IMR-90 (cell line): Measurements from ENCODE around the gene ECHS1. TPM values are rescaled to one million over a fixed set of nuclear protein-coding genes. Genes with fewer than 3 reads are reported as not detected.

Experiments
- ATAC-seq: fragments of 200-7000 bp; cut with Tn5 transposase; 2 replicates; pipeline ENCODE4 v1.9.1; 2020; ENCODE audit warnings: low read depth, mild to moderate bottlenecking, moderate library complexity
- BruUV-seq: library from RNA; stranded (reverse); fragments of 400-500 nt; replicated peaks from 2 replicates; lab custom pipeline; 2021; lab: Mats Ljungman, UMichigan
- CTCF ChIA-PET: fragments of 300-600 bp; formaldehyde crosslinking; extraction: SDS; loops from one replicate; lab custom pipeline; 2021; ENCODE audit warnings: antibody characterized with exemption; lab: Yijun Ruan, JAX
- POLR2A ChIA-PET: fragments of 300-600 bp; sonication (Branson Sonifier 250); formaldehyde crosslinking; loops from one replicate; lab custom pipeline; 2022; ENCODE audit warnings: antibody characterized with exemption; ENCODE audit not compliant: unreplicated experiment; lab: Charles Lee
- DNase-seq: peaks from one replicate; pipeline ENCODE4 v3.0.0; 2013
- H2AFZ ChIP-seq: replicated peaks from 2 replicates; pipeline ENCODE3; 2013; ENCODE audit warnings: low read length, mild to moderate bottlenecking; ENCODE audit not compliant: poor library complexity
- H2AK5ac ChIP-seq: 2 replicates; pipeline ENCODE4 v1.6.1; 2013; ENCODE audit warnings: low read depth, low read length, inconsistent platforms
- H2AK9ac ChIP-seq: replicated peaks from 2 replicates; pipeline ENCODE3; 2013; ENCODE audit warnings: mild to moderate bottlenecking, low read depth, low read length, moderate library complexity; ENCODE audit not compliant: poor library complexity
- H2BK120ac ChIP-seq: 2 replicates; pipeline ENCODE4 v1.6.1; 2013; ENCODE audit warnings: low read depth, low read length, inconsistent platforms
- H2BK15ac ChIP-seq: 3 replicates; pipeline ENCODE4 v1.6.1; 2013; ENCODE audit warnings: low read depth, low read length, inconsistent platforms
- H2BK20ac ChIP-seq: 2 replicates; pipeline ENCODE4 v1.6.1; 2013; ENCODE audit warnings: low read depth, mild to moderate bottlenecking, inconsistent platforms, low read length, moderate library complexity
- H2BK5ac ChIP-seq: 2 replicates; pipeline ENCODE4 v1.6.1; 2013; ENCODE audit warnings: mild to moderate bottlenecking, low read depth, low read length, inconsistent platforms; ENCODE audit not compliant: poor library complexity, severe bottlenecking
- H3K14ac ChIP-seq: replicated peaks from 2 replicates; pipeline ENCODE4 v1.6.1; 2013; ENCODE audit warnings: low read depth, low read length, inconsistent platforms
- H3K18ac ChIP-seq: 2 replicates; pipeline ENCODE4 v1.6.1; 2013; ENCODE audit warnings: low read depth, low read length, control low read depth
- H3K23ac ChIP-seq: 2 replicates; pipeline ENCODE4 v1.6.1; 2013; ENCODE audit warnings: low read depth, low read length, inconsistent platforms
- H3K27ac ChIP-seq: 2 replicates; pipeline ENCODE4 v1.5.1; 2013; ENCODE audit warnings: mild to moderate bottlenecking, control low read depth, low read length; ENCODE audit not compliant: insufficient read depth
- H3K27me3 ChIP-seq: 2 replicates; pipeline ENCODE4 v1.6.1; 2013; ENCODE audit warnings: low read length; ENCODE audit not compliant: control insufficient read depth, insufficient read depth
- H3K36me3 ChIP-seq: 2 replicates; pipeline ENCODE4 v1.6.1; 2013; ENCODE audit warnings: low read length, mixed read lengths; ENCODE audit not compliant: control insufficient read depth, insufficient read depth
- H3K4ac ChIP-seq: 2 replicates; pipeline ENCODE4 v1.6.1; 2013; ENCODE audit warnings: low read depth, low read length, inconsistent platforms
- H3K4me1 ChIP-seq: 2 replicates; pipeline ENCODE4 v1.6.1; 2013; ENCODE audit warnings: low read length, mixed read lengths; ENCODE audit not compliant: control insufficient read depth, insufficient read depth
- H3K4me2 ChIP-seq: 2 replicates; pipeline ENCODE4 v1.6.1; 2013; ENCODE audit warnings: low read depth, mild to moderate bottlenecking, control low read depth, low read length, moderate library complexity
- H3K4me3 ChIP-seq: 2 replicates; pipeline ENCODE4 v1.5.1; 2013; ENCODE audit warnings: low read depth, mild to moderate bottlenecking, control low read depth, low read length, moderate library complexity; ENCODE audit not compliant: insufficient read depth
- H3K56ac ChIP-seq: 2 replicates; pipeline ENCODE4 v1.6.1; 2013; ENCODE audit warnings: low read length, inconsistent platforms; ENCODE audit not compliant: insufficient read depth; ENCODE audit errors: extremely low read depth
- H3K79me1 ChIP-seq, 2 experiments: 2 replicates each; pipeline ENCODE4 v1.6.1; 2013; ENCODE audit warnings: low read length in 2 of 2, inconsistent platforms in 1 of 2, low read depth in 1 of 2
- H3K9ac ChIP-seq: 2 replicates; pipeline ENCODE4 v1.6.1; 2013; ENCODE audit warnings: low read depth, low read length, control low read depth
- H3K9me1 ChIP-seq: 2 replicates; pipeline ENCODE4 v1.6.1; 2013; ENCODE audit warnings: low read length, inconsistent platforms; ENCODE audit not compliant: insufficient read depth
- H3K9me3 ChIP-seq: 2 replicates; pipeline ENCODE4 v1.6.1; 2013; ENCODE audit warnings: low read length; ENCODE audit not compliant: control insufficient read depth, insufficient read depth
- H4K20me1 ChIP-seq: 2 replicates; pipeline ENCODE4 v1.6.1; 2013; ENCODE audit warnings: low read length, inconsistent platforms; ENCODE audit not compliant: insufficient read depth
- H4K5ac ChIP-seq: 2 replicates; pipeline ENCODE4 v1.6.1; 2013; ENCODE audit warnings: mild to moderate bottlenecking, low read depth, low read length, control low read depth
- H4K8ac ChIP-seq, 2 experiments: 2 replicates each; pipeline ENCODE4 v1.6.1; 2013; ENCODE audit warnings: low read depth in 2 of 2, low read length in 2 of 2, control low read depth in 1 of 2, inconsistent platforms in 1 of 2
- H4K91ac ChIP-seq: 2 replicates; pipeline ENCODE4 v1.6.1; 2013; ENCODE audit warnings: low read depth, low read length, inconsistent platforms; ENCODE audit not compliant: insufficient read depth
- BHLHE40 ChIP-seq: fragments of 150-350 bp; IDR thresholded peaks from 2 replicates; pipeline ENCODE4 v1.6.1; 2016; ENCODE audit warnings: mild to moderate bottlenecking, low read depth, low read length
- CEBPB ChIP-seq: IDR thresholded peaks from 2 replicates; pipeline ENCODE4 v1.6.1; 2012; ENCODE audit warnings: low read depth, low read length, improper control_type of control experiment
- CHD1 ChIP-seq: IDR thresholded peaks from 2 replicates; pipeline ENCODE4 v1.6.1; 2012; ENCODE audit warnings: low read depth, low read length, improper control_type of control experiment
- MAFK ChIP-seq: IDR thresholded peaks from 2 replicates; pipeline ENCODE4 v1.6.1; 2012; ENCODE audit warnings: low read depth, low read length, improper control_type of control experiment
- MAZ ChIP-seq: IDR thresholded peaks from 2 replicates; pipeline ENCODE4 v1.6.1; 2012; ENCODE audit warnings: low read depth, mild to moderate bottlenecking, low read length, improper control_type of control experiment, moderate library complexity, borderline replicate concordance
- MXI1 ChIP-seq: IDR thresholded peaks from 2 replicates; pipeline ENCODE4 v1.6.1; 2012; ENCODE audit warnings: low read depth, mild to moderate bottlenecking, low read length, moderate library complexity, borderline replicate concordance
- NFE2L2 ChIP-seq: fragments of 150-350 bp; IDR thresholded peaks from 2 replicates; pipeline ENCODE4 v1.6.1; 2016; ENCODE audit warnings: low read depth, mild to moderate bottlenecking, low read length
- RAD21 ChIP-seq: IDR thresholded peaks from 2 replicates; pipeline ENCODE4 v1.6.1; 2012; ENCODE audit warnings: low read length, improper control_type of control experiment
- RCOR1 ChIP-seq: IDR thresholded peaks from 2 replicates; pipeline ENCODE4 v1.6.1; 2012; ENCODE audit warnings: mild to moderate bottlenecking, low read length, improper control_type of control experiment; ENCODE audit not compliant: insufficient replicate concordance
- RFX5 ChIP-seq: IDR thresholded peaks from 2 replicates; pipeline ENCODE4 v1.8.0; 2012; ENCODE audit warnings: low read depth, mild to moderate bottlenecking, low read length, moderate library complexity
- WGBS, 2 experiments: methylation state at CpG; one replicate each; pipeline versions ENCODE4 v1.1.5 to v1.1.7; 2013; ENCODE audit warnings: missing lambda C conversion rate in 2 of 2; ENCODE audit not compliant: insufficient read length in 1 of 2; ENCODE audit errors: extremely low coverage in 2 of 2; 5-methylcytosine and 5-hydroxymethylcytosine counted together
- dilution Hi-C: fragments of 300-500 bp; cut with HindIII; formaldehyde crosslinking; loops from one replicate; pipeline ENCODE4 v1.14.3; 2018; ENCODE audit warnings: low sequenced_read_pairs; ENCODE audit not compliant: unreplicated experiment
- in situ Hi-C: fragments of 300-500 bp; cut with MboI; formaldehyde crosslinking; loops from 3 replicates; pipeline ENCODE4 v1.14.3; 2019; ENCODE audit warnings: low sequenced_read_pairs, inconsistent platforms, mixed read lengths
- intact Hi-C: fragments of 100-400 bp; cut with micrococcal nuclease; formaldehyde crosslinking; loops from 2 replicates; pipeline ENCODE4 v1.10.0; 2022
- polyA plus RNA-seq, 3 experiments: library from polyadenylated mRNA; depleted of rRNA; stranded (reverse); fragments of >200 nt; gene quantifications; 2 replicates each; pipeline ENCODE4 v1.2.3, GENCODE V29; 2012; ENCODE audit warnings: low replicate concordance in 1 of 3
- total RNA-seq: library from RNA; depleted of rRNA; stranded (reverse); fragments of >200 nt; gene quantifications from 2 replicates; pipeline ENCODE4 v1.2.3, GENCODE V29; 2012
- TF ChIP-seq, protein P1 (sequence below): conservative IDR thresholded peaks from 2 replicates; pipeline ENCODE4 v1.5.1; 2012; ENCODE audit warnings: mild to moderate bottlenecking, low read depth, low read length, improper control_type of control experiment
- TF ChIP-seq, protein P2 (sequence below): fragments of 150-350 bp; IDR thresholded peaks from 2 replicates; pipeline ENCODE4 v1.6.1; 2017; ENCODE audit warnings: mild to moderate bottlenecking, antibody characterized with exemption, low read length, low read depth
- TF ChIP-seq, protein P3 (sequence below): fragments of 150-350 bp; IDR thresholded peaks from 2 replicates; pipeline ENCODE4 v1.6.1; 2016; ENCODE audit warnings: low read depth, mild to moderate bottlenecking, low read length, moderate library complexity, borderline replicate concordance

The ECHS1 gene
- total and polyA plus RNA-seq, 2 of the 4 experiments (the other 2 are of a cell fraction), result 60.8 to 84.2 TPM

DNA sequence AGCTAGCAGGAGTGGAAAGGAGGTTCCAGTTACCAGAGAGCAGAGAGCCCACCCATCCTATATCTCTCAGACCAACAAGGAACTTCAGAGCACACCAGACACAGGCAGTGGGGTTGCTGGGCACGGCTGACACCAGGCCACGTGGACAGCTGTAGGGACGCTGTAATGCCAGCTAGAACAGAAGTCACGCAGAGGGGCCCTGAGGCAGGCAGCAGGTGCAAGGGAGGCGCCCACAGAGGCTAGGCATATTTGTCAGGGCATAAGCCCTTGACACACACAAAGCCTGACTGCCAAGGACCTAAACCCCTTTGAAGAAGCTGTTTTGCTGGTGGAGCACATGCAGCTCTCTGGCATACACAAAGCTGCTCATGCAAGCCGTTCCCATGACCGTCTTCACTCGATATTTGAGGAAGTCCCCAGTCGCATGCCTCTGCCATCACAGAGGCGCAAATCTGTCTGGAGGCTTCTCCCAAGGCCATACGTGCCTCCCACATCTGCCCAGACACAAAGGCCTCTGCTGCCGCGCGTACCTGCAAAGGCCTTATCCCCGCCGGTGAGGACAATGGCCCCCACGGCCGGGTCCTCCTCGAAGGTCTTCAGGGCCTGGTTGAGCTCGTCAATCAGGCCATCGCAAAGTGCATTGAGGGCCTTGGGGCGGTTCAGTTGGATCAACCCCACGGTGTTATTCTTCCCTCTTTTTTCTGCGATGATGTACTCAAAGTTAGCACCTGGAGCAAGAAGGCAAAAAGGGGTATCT, 2.9 kb downstream of the ECHS1 start:
- POLR2A ChIA-PET, result no interaction called here

More for the DNA sequence above, 2.9 kb downstream of the ECHS1 start:
- Histone ChIP-seq H4K5ac (no peak overlapping the region), H3K27ac (no peak overlapping the region), H2AK5ac (no peak overlapping the region), H4K91ac (no peak overlapping the region), H2BK120ac (no peak overlapping the region), H3K36me3 (peaks cover 37% of the 10 kb centered on the region), H2BK20ac (no peak overlapping the region), H2BK5ac (no peak overlapping the region), H3K14ac (no peak overlapping the region), H3K4me1 (peaks cover 4% of the 10 kb centered on the region; the same call in 1 of the 2 replicates), H3K4me2 (no peak overlapping the region), H2AFZ (no peak overlapping the region), H3K18ac (no peak overlapping the region), H3K56ac (no peak overlapping the region), H3K4me3 (no peak overlapping the region), H3K4ac (no peak overlapping the region), H3K79me1 (peaks cover 6 to 12% of the 10 kb centered on the region in 2 experiments; a peak in 3 of 4 replicates), H3K9ac (no peak overlapping the region), H2BK15ac (no peak overlapping the region), H2AK9ac (peak overlapping the region; percentile 28), H3K23ac (no peak overlapping the region), H3K9me1 (no peaks in the 10 kb centered on the region), H4K8ac (no peak overlapping the region), H3K9me3 (no peaks in the 10 kb centered on the region), H3K27me3 (no peaks in the 10 kb centered on the region), H4K20me1 (no peaks in the 10 kb centered on the region)
- BruUV-seq, result no TSS peak
- ATAC-seq (no peak), DNase-seq (no peak)
- WGBS, 2 experiments, result 93% methylated on average over 17 of the region's 24 CpGs; no CpG with 5 or more reads in 1 of the 2 experiments
- dilution Hi-C loops, result no loop called here
- intact Hi-C loops, result loop anchor here (10.0 kb wide), 1 partner anchor 45 kb away; no protein-coding TSS in a partner anchor
- no peak for TF ChIP-seq MAFK
- TF ChIP-seq NFE2L2, result no peak
- TF ChIP-seq, protein P1, sequence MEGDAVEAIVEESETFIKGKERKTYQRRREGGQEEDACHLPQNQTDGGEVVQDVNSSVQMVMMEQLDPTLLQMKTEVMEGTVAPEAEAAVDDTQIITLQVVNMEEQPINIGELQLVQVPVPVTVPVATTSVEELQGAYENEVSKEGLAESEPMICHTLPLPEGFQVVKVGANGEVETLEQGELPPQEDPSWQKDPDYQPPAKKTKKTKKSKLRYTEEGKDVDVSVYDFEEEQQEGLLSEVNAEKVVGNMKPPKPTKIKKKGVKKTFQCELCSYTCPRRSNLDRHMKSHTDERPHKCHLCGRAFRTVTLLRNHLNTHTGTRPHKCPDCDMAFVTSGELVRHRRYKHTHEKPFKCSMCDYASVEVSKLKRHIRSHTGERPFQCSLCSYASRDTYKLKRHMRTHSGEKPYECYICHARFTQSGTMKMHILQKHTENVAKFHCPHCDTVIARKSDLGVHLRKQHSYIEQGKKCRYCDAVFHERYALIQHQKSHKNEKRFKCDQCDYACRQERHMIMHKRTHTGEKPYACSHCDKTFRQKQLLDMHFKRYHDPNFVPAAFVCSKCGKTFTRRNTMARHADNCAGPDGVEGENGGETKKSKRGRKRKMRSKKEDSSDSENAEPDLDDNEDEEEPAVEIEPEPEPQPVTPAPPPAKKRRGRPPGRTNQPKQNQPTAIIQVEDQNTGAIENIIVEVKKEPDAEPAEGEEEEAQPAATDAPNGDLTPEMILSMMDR, result no peak
- TF ChIP-seq MAZ, result no peak
- TF ChIP-seq, protein P2, sequence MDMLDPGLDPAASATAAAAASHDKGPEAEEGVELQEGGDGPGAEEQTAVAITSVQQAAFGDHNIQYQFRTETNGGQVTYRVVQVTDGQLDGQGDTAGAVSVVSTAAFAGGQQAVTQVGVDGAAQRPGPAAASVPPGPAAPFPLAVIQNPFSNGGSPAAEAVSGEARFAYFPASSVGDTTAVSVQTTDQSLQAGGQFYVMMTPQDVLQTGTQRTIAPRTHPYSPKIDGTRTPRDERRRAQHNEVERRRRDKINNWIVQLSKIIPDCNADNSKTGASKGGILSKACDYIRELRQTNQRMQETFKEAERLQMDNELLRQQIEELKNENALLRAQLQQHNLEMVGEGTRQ, result no peak
- TF ChIP-seq MXI1, result no peak
- no peak for TF ChIP-seq RFX5
- TF ChIP-seq, protein P3, sequence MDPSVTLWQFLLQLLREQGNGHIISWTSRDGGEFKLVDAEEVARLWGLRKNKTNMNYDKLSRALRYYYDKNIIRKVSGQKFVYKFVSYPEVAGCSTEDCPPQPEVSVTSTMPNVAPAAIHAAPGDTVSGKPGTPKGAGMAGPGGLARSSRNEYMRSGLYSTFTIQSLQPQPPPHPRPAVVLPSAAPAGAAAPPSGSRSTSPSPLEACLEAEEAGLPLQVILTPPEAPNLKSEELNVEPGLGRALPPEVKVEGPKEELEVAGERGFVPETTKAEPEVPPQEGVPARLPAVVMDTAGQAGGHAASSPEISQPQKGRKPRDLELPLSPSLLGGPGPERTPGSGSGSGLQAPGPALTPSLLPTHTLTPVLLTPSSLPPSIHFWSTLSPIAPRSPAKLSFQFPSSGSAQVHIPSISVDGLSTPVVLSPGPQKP, result no peak
- TF ChIP-seq RAD21, result no peak
- no peak for TF ChIP-seq CEBPB
- TF ChIP-seq BHLHE40, result no peak
- no peak for TF ChIP-seq RCOR1
- TF ChIP-seq CHD1, result no peak
- CTCF ChIA-PET, result no interaction called here
- in situ Hi-C loops, result no loop called here
